Measurements from ENCODE around the gene HOXA7.
A peak's percentile ranks its signal among the peaks of the same experiment; 100 is the strongest.

The HOXA7 gene

DNA sequence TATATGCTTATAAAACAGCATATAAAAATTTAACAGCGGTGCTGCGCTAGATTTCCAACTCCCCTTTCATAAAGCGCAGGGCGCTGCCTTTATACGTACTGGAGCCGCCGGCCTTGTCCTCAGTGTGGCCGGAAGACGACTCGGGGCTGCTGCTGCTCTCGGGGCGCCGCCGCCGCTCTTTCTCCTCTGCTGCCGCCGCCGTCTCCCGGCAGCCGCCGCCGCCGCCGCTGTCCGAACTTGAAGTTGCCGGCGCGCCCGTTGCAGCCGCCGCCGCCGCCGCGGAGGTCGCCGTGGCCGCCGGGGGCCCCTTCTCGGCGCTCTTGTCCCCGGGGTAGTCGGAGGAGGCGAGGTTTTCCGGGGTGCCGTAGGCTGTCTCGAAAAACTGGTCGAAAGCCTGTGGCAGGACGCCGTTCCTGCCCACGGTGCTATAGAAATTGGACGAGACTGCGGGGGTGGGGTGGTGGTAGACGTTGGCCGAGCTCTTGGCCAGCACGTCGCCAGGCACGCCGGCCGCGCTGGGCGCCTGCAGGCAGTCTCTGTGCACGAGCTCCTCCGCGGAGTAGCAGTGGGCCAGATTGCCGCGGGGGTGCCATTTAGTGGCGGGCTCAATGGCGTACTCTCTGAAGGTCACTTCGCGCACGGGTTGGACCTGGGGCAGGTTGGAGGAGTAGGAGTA lies 28.0 kb upstream of the HOXA7 start:
- TF ChIP-seq, protein P1, sequence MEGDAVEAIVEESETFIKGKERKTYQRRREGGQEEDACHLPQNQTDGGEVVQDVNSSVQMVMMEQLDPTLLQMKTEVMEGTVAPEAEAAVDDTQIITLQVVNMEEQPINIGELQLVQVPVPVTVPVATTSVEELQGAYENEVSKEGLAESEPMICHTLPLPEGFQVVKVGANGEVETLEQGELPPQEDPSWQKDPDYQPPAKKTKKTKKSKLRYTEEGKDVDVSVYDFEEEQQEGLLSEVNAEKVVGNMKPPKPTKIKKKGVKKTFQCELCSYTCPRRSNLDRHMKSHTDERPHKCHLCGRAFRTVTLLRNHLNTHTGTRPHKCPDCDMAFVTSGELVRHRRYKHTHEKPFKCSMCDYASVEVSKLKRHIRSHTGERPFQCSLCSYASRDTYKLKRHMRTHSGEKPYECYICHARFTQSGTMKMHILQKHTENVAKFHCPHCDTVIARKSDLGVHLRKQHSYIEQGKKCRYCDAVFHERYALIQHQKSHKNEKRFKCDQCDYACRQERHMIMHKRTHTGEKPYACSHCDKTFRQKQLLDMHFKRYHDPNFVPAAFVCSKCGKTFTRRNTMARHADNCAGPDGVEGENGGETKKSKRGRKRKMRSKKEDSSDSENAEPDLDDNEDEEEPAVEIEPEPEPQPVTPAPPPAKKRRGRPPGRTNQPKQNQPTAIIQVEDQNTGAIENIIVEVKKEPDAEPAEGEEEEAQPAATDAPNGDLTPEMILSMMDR (IDR thresholded peaks at IDR 0.05; ENCODE audit: insufficient read depth, low read depth, low read length, missing control alignments) = no peak
- DNase-seq (ENCODE audit: low read depth) = peak; percentile 36

DNA sequence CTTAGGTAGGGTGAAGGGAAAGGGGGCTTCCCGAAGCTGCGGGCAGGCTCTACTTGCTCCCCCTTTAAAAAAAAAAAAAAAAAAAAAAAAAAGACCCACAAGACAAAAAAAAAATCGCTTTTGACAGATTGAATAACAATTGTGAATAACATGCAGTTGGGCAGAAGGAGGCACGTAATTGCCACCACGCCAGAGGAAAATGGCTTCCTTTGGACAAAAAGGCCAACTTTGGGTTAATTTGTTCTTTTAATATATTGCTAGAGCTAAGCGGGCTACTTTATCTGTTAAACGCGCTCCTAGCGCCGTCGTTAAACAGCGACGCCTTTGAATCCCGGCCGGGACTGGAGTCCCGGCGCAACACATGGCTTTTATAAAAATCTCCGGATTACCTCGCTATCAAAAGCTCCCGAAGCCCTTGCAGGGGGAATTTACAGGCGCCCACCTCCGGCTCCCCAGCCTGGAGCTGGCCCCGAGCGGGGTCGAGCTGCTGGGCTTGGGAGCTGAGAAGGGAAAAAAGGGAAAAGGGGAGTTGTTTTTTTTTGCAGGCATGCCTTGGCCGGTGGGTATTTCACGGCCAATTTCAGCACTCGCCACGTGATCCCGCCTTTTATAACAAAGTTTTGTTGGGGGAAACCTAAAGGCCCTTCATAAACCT lies 27.3 kb upstream of the HOXA7 start:
- DNase-seq (ENCODE audit: low read depth) = no peak
- TF ChIP-seq, protein P1 (IDR thresholded peaks at IDR 0.05; ENCODE audit: insufficient read depth, low read depth, low read length, missing control alignments) = peak; percentile 5
- peak overlapping the region; percentile 30 for H3K4me3 ChIP-seq (ENCODE audit: low read length)

More for the DNA sequence above, 28.0 kb upstream of the HOXA7 start:
- peak overlapping the region; percentile 30 for H3K4me3 ChIP-seq (ENCODE audit: low read length)

DNA sequence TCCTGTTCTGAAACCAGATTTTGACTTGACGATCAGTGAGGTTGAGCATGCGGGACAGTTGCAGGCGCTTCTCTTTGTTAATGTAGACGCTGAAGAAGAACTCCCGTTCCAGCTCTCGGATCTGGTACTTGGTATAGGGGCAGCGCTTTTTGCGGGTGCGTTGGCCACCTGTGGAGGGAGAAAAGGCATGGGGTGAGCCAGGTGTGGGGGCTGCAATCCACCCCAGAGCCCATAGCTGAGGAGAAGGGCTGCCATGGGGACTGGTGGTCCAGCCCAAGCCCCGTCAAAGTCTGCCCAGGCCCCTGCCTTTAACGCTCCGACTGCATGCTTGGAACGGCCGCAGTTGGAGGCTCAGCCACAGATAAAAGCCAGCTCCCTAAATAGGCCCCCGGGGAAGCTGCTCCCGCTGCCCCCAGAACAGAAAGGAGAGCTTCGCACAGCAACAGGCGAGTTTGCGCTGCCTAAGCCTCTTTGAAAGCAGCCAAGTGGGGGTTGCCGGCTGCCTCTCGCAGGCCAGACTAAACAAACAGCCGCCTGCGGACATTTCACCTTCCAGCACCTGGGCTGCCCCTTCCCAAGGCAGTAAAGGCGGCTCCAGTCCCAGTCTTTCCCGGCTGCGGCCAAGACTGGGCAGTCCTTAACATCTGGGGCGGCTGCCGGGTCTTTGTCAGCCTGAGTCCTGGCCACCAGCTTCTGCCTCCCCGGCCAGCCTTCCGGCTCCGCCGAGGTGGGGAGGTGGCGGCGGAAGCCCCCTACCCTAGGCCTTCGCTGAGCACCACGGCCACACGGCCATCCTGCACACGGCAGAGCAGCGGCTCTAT lies 26.6 kb upstream of the HOXA7 start:
- TF ChIP-seq, protein P1 (IDR thresholded peaks at IDR 0.05; ENCODE audit: insufficient read depth, low read depth, low read length, missing control alignments) = no peak
- H3K4me3 ChIP-seq (ENCODE audit: low read length) = no peak overlapping the region

DNA sequence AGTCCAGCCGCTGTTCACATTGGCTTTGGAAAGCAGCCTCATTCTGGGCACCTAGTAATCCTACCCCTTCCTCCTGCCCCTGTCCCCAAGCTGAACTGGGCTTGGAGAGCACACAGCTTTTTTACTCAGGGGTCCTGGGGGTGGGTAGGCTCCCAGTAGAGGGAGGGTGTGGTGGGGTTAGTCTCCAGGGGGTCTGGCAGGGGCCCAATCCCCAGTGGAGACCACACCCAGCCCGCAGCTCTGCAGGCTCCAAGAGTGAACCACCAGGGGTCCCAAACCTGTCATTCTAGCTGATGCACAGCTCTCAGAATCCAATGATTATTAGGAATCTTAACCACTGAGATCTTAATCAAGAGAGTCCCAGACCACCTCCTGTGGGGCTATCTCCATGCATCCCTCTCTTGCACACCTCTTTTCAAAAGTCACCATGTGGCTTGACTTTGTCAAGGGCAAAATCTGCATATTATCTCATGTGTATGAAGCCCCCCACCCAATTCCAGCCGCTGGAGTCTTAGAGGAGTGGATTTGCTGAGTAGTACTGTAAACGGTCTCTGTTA lies 25.9 kb upstream of the HOXA7 start:
- TF ChIP-seq, protein P1 (IDR thresholded peaks at IDR 0.05; ENCODE audit: insufficient read depth, low read depth, low read length, missing control alignments) = no peak
- DNase-seq (ENCODE audit: low read depth) = no peak
- H3K4me3 ChIP-seq (ENCODE audit: low read length) = no peak overlapping the region

More for the DNA sequence above, 26.6 kb upstream of the HOXA7 start:
- no peak for DNase-seq (ENCODE audit: low read depth)

DNA sequence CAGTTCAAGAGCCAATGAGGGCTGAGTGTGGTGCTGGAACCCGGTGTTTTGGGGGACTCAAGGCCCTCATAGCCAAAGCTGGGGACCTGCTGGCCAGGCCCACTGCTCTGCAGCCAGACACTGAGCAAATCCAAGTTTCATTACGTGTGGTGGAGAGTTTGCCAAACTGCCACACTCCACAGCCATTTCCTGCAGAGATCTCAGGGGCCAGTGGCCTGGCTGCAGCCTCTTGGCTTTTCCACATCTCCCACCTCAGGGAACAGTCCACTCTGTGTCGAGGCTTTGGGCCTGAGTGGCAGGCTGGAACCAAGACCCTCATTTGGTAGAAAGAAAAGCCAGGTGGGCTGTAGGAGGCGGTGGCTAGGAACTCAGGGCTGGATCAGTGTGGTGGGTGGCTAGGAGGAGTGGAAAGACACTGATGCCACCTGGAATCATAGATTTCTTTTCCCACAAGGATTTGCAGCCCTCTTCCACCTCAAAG lies 25.4 kb upstream of the HOXA7 start:
- DNase-seq (ENCODE audit: low read depth) = no peak
- no peak overlapping the region for H3K4me3 ChIP-seq (ENCODE audit: low read length)
- TF ChIP-seq, protein P1 (IDR thresholded peaks at IDR 0.05; ENCODE audit: insufficient read depth, low read depth, low read length, missing control alignments) = no peak

DNA sequence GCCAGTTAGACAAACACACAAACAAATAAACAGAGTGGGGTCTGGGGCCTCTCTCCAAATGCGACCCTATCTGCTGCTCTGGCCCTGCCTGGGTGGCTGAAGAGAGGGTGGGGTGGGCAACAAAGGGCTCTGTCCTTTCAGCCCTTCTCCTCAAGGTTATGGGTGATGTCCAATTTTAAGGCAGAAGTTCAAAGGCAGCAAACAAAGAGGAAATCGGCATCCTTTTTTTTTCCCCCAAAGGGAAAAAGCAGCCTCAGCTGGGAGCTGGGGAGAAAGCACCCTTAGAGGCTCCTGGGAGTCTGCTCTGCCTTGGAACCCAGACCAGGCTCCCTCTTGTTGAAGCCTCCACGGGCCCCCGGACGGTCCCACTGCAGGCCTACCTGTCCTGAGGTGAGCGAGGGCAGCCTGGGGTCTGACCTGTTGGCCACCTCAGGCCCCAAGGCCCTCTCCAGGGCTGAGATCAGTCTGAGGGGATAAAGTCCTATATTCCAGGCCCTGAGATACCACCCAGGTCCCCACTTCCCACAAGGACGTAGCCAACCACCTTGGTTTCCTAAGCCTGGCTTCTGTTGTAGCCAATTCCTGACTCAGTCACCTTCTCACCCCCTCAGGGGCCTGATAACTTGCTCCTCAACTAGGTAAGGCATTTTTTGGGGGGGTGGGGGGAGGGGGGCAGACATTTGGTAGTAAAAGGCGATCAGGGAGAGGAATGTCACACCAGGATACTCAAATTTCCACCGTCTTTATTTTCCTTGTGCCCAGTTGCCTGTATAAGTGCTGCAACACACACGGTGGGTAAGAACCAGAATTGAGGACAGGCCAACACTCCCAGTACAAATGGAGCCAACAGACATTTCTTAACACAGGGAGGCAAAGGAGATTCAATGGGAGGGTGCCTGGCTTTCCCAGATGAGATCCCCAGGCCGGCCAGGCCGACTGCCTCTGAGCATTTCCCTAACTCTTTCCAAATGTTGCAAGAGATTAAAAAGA lies 24.3 kb upstream of the HOXA7 start:
- no peak overlapping the region for H3K4me3 ChIP-seq (ENCODE audit: low read length)
- DNase-seq (ENCODE audit: low read depth) = no peak
- TF ChIP-seq, protein P1 (IDR thresholded peaks at IDR 0.05; ENCODE audit: insufficient read depth, low read depth, low read length, missing control alignments) = no peak

Data from epithelial cell of esophagus (primary cell).